Psoas muscle (tissue), 8 donors: ENCODE measurements around the gene PTTG1. TPM values are rescaled to one million over a fixed set of nuclear protein-coding genes. Genes with fewer than 3 reads are reported as not detected.

Source experiments
- ATAC-seq, 4 donors: fragments of 200-7000 bp; cut with Tn5 transposase; one replicate each; pipeline ENCODE4 v1.9.1; 2020; ENCODE audit warnings: moderate library complexity in 3 of 4, mild to moderate bottlenecking in 2 of 4
- DNase-seq, 2 donors: peaks; one replicate each; pipeline ENCODE4 v3.0.0-alpha.2; 2020
- H3K27ac ChIP-seq: fragments of 200-600 bp; one replicate; pipeline ENCODE4 v1.8.0; 2022
- H3K27me3 ChIP-seq, 3 donors: fragments of 200-600 bp in 1 of 3; one replicate each; pipeline versions ENCODE4 v1.6.1 to v1.8.0; 2013 to 2022; ENCODE audit warnings: low read length in 2 of 3, mild to moderate bottlenecking in 2 of 3, moderate library complexity in 1 of 3; ENCODE audit not compliant: insufficient read depth in 3 of 3
- H3K36me3 ChIP-seq, 2 donors: fragments of 200-600 bp in 1 of 2; one replicate each; pipeline versions ENCODE4 v1.6.1 to v1.8.0; 2013 to 2022; ENCODE audit warnings: low read depth in 1 of 2, mild to moderate bottlenecking in 1 of 2, moderate library complexity in 1 of 2; ENCODE audit not compliant: insufficient read depth in 1 of 2
- H3K4me1 ChIP-seq: fragments of 200-600 bp; one replicate; pipeline ENCODE4 v1.8.0; 2022
- H3K4me3 ChIP-seq: fragments of 200-600 bp; one replicate; pipeline ENCODE4 v1.8.0; 2022; ENCODE audit warnings: mild to moderate bottlenecking
- H3K9me3 ChIP-seq: fragments of 200-600 bp; one replicate; pipeline ENCODE4 v1.8.0; 2022
- CTCF ChIP-seq: fragments of 200-600 bp; IDR thresholded peaks from one replicate; pipeline ENCODE4 v1.8.0; 2022; ENCODE audit warnings: antibody characterized with exemption
- WGBS, 3 donors: extraction: QIAGEN DNeasy Blood & Tissue Kit; methylation state at CpG; one replicate each; pipeline versions ENCODE4 v1.1.6 to v1.1.7; 2013; 5-methylcytosine and 5-hydroxymethylcytosine counted together
- intact Hi-C, 2 donors: fragments of 100-400 bp; cut with DNase I; formaldehyde crosslinking; loops; one replicate each; pipeline versions ENCODE4 v1.11.0 to v1.14.2; 2022
- polyA plus RNA-seq, 3 donors: library from polyadenylated mRNA; stranded (reverse); fragments of 200-250 nt; gene quantifications; one replicate each; pipeline ENCODE4 v1.2.3, GENCODE V29; 2013
- total RNA-seq, 4 donors: library from RNA; stranded (reverse); fragmentation: NEBNext Ultra II Directional in 2 of 4; extraction: Animal tissue kit (Norgen Biotek cat#: 25700) in 2 of 4; gene quantifications; one replicate each; pipeline versions ENCODE4 v1.2.1 to v1.2.4, GENCODE V29; 2021 to 2023
- donor health status: healthy with polysubstance abuse.
- donor health status: DM: no; HTN: no; CAD: no; lungs with moderate emphysema.
- donor health status: Bipolar disorder and iron deficiency.
- donor health status: healthy.
- donor health status: DM: yes; HTN: yes; CAD: no.
- donor health status: DM: no; HTN: no; CAD: no.
- donor health status: DM: no; HTN: no; CAD: no.
- donor health status: DM: yes; HTN: yes; CAD: no.

PTTG1 gene
- total and polyA plus RNA-seq, 7 donors = 1.9 to 26.7 (median 3.0) TPM

- intact Hi-C loops = no loop called here
- 83 to 92% (median 89%) methylated on average over 5 of the region's 5 CpGs for WGBS, 3 donors
- DNase-seq = no peak
- Histone ChIP-seq H3K27ac (no peak overlapping the region), H3K36me3 (no peaks in the 10 kb centered on the region), H3K4me1 (no peaks in the 10 kb centered on the region), H3K9me3 (no peaks in the 10 kb centered on the region), H3K27me3 (peaks cover 0 to 9% (median 2%) of the 10 kb centered on the region in 3 donors), H3K4me3 (no peak overlapping the region)
- no peak for ATAC-seq
- TF ChIP-seq CTCF = no peak
Observed at GRCh38 chr5:160377651-160378050, 44.0 kb upstream of the PTTG1 start.

GRCh38 chr5:160378330-160378729 is 43.3 kb upstream of the PTTG1 start:
- DNase-seq = no peak
- Histone ChIP-seq H3K4me3 (no peak overlapping the region), H3K9me3 (no peaks in the 10 kb centered on the region), H3K36me3 (no peaks in the 10 kb centered on the region), H3K4me1 (no peaks in the 10 kb centered on the region), H3K27ac (no peak overlapping the region), H3K27me3 (peaks cover 0 to 9% (median 2%) of the 10 kb centered on the region in 3 donors)
- ATAC-seq = no peak
- 82 to 85% (median 84%) methylated on average over 2 of the region's 2 CpGs for WGBS, 3 donors
- TF ChIP-seq CTCF = no peak
- intact Hi-C loops = no loop called here

GRCh38 chr5:160379511-160379910 is 42.1 kb upstream of the PTTG1 start:
- no peak for DNase-seq
- H3K27ac ChIP-seq = no peak overlapping the region
- no peaks in the 10 kb centered on the region for H3K9me3 ChIP-seq
- H3K36me3 ChIP-seq = no peaks in the 10 kb centered on the region
- 14 to 27% (median 16%) methylated on average over 4 of the region's 4 CpGs for WGBS, 3 donors
- no peak for TF ChIP-seq CTCF
- H3K27me3 ChIP-seq = peaks cover 0 to 5% (median 0%) of the 10 kb centered on the region in 3 donors
- intact Hi-C loops = no loop called here
- H3K4me1 ChIP-seq = no peaks in the 10 kb centered on the region
- no peak for ATAC-seq
- H3K4me3 ChIP-seq = no peak overlapping the region

GRCh38 chr5:160380041-160380440 is 41.6 kb upstream of the PTTG1 start:
- no peak for ATAC-seq
- H3K27ac ChIP-seq = no peak overlapping the region
- intact Hi-C loops = no loop called here

More at GRCh38 chr5:160380041-160380440, 41.6 kb upstream of the PTTG1 start:
- no peak for DNase-seq
- H3K9me3 ChIP-seq = no peaks in the 10 kb centered on the region
- no peaks in the 10 kb centered on the region for H3K36me3 ChIP-seq
- WGBS, 3 donors = 71 to 73% (median 73%) methylated on average over 2 of the region's 2 CpGs
- H3K27me3 ChIP-seq = no peaks in the 10 kb centered on the region
- no peaks in the 10 kb centered on the region for H3K4me1 ChIP-seq
- no peak overlapping the region for H3K4me3 ChIP-seq
- TF ChIP-seq CTCF = no peak
